ENCODE measurements around the gene SLC4A5. TPM values are rescaled to one million over a fixed set of nuclear protein-coding genes. Genes with fewer than 3 reads are reported as not detected.
A peak's percentile ranks its signal among the peaks of the same experiment; 100 is the strongest.

SLC4A5 gene
- total and polyA plus RNA-seq, 2 experiments from 2014 or later = 1.5 to 9.0 TPM

GRCh38 chr2:74379851-74380789 is 36.9 kb upstream of the SLC4A5 start, which contains the start of gene DCTN1:
DCTN1 (minus strand) TSS chr2:74380311; CDS start chr2:74380037, 274 bp downstream.
- TF ChIP-seq CTCF (IDR thresholded peaks at IDR 0.05; ENCODE audit: low read depth, low read length) = no peak
- Histone ChIP-seq H3K9me3 (ENCODE audit: low read depth) (no peaks in the 10 kb centered on the region), H3K4me3 (peak within 1 kb of the TSS; percentile 31), H3K36me3 (peaks cover 9% of the 10 kb centered on the region), H3K27ac (peak within 1 kb of the TSS; percentile 89), H3K27me3 (no peaks in the 10 kb centered on the region), H3K4me1 (ENCODE audit: low read depth) (peaks cover 43% of the 10 kb centered on the region)
- DNase-seq (ENCODE audit: low read depth in 1 of 2, low spot score in 1 of 2) = peak; percentile 69 to 78

GRCh38 chr2:74378007-74378406 is 34.8 kb upstream of the SLC4A5 start:
- no peak overlapping the region for H3K4me3 ChIP-seq
- H3K4me1 ChIP-seq (ENCODE audit: low read depth) = peaks cover 50% of the 10 kb centered on the region
- no peak for DNase-seq (ENCODE audit: low read depth in 1 of 2, low spot score in 1 of 2)
- peaks cover 9% of the 10 kb centered on the region for H3K36me3 ChIP-seq
- TF ChIP-seq CTCF (IDR thresholded peaks at IDR 0.05; ENCODE audit: low read depth, low read length) = no peak
- no peaks in the 10 kb centered on the region for H3K27me3 ChIP-seq
- no peaks in the 10 kb centered on the region for H3K9me3 ChIP-seq (ENCODE audit: low read depth)
- H3K27ac ChIP-seq = no peak overlapping the region

- no peak for DNase-seq (ENCODE audit: low read depth in 1 of 2, low spot score in 1 of 2)
- peaks cover 9% of the 10 kb centered on the region for H3K36me3 ChIP-seq
Measured at GRCh38 chr2:74375838-74376237, 32.6 kb upstream of the SLC4A5 start.

GRCh38 chr2:74374509-74375205 is 31.4 kb upstream of the SLC4A5 start:
- H3K36me3 ChIP-seq = peaks cover 17% of the 10 kb centered on the region
- peaks cover 35% of the 10 kb centered on the region for H3K4me1 ChIP-seq (ENCODE audit: low read depth)
- no peaks in the 10 kb centered on the region for H3K27me3 ChIP-seq
- H3K27ac ChIP-seq = peak overlapping the region; percentile 67
- DNase-seq (ENCODE audit: low read depth in 1 of 2, low spot score in 1 of 2) = peak; percentile 78 to 89
- H3K9me3 ChIP-seq (ENCODE audit: low read depth) = no peaks in the 10 kb centered on the region
- peak overlapping the region; percentile 20 for H3K4me3 ChIP-seq
- TF ChIP-seq CTCF (IDR thresholded peaks at IDR 0.05; ENCODE audit: low read depth, low read length) = no peak

More at GRCh38 chr2:74375838-74376237, 32.6 kb upstream of the SLC4A5 start:
- no peak for TF ChIP-seq CTCF (IDR thresholded peaks at IDR 0.05; ENCODE audit: low read depth, low read length)
- Histone ChIP-seq H3K27ac (no peak overlapping the region), H3K4me1 (ENCODE audit: low read depth) (peaks cover 42% of the 10 kb centered on the region), H3K4me3 (no peak overlapping the region), H3K27me3 (no peaks in the 10 kb centered on the region), H3K9me3 (ENCODE audit: low read depth) (no peaks in the 10 kb centered on the region)

GRCh38 chr2:74373985-74374384 is 30.8 kb upstream of the SLC4A5 start:
- no peak for TF ChIP-seq CTCF (IDR thresholded peaks at IDR 0.05; ENCODE audit: low read depth, low read length)
- peak overlapping the region; percentile 54 for H3K27ac ChIP-seq
- H3K9me3 ChIP-seq (ENCODE audit: low read depth) = no peaks in the 10 kb centered on the region
- DNase-seq (ENCODE audit: low read depth in 1 of 2, low spot score in 1 of 2) = no peak
- H3K27me3 ChIP-seq = no peaks in the 10 kb centered on the region
- peak overlapping the region; percentile 20 for H3K4me3 ChIP-seq
- peaks cover 28% of the 10 kb centered on the region for H3K4me1 ChIP-seq (ENCODE audit: low read depth)
- H3K36me3 ChIP-seq = peaks cover 22% of the 10 kb centered on the region
